ENCODE results near the gene RDH14. TPM values are rescaled to one million over a fixed set of nuclear protein-coding genes. Genes with fewer than 3 reads are reported as not detected.
A peak's percentile ranks its signal among the peaks of the same experiment; 100 is the strongest.

The RDH14 gene
- total and polyA plus RNA-seq, 3 experiments from 2014 or later: 16.9 to 44.3 (median 18.1) TPM

- no peak overlapping the region for H3K4me3 ChIP-seq (ENCODE audit: low read length)
- H3K27me3 ChIP-seq (ENCODE audit: insufficient read depth, low read length, poor library complexity, severe bottlenecking): no peaks in the 10 kb centered on the region
- Mint-ChIP-seq H3K27ac (peak overlapping the region in 4 of 8 donors; percentile 2 to 49 (median 24)), H3K4me1 (peaks cover 59 to 89% (median 87%) of the 10 kb centered on the region in 3 donors), H3K4me3 (no peak overlapping the region), H3K36me3 (peaks cover 0 to 18% (median 3%) of the 10 kb centered on the region in 3 donors), H3K27me3 (no peaks in the 10 kb centered on the region), H3K9me3 (no peaks in the 10 kb centered on the region)
- peaks cover 15% of the 10 kb centered on the region for H3K4me1 ChIP-seq (ENCODE audit: insufficient read depth, low read length)
- no peaks in the 10 kb centered on the region for H3K36me3 ChIP-seq (ENCODE audit: insufficient read depth, low read length)
- no peak for DNase-seq
- ChIA-PET CTCF (interaction anchor here (1.1 kb wide), 1 partner anchor 29 kb away, joined by 3 read pairs; no protein-coding TSS in a partner anchor), POLR2A (interaction anchor here (1.4 kb wide), 1 partner anchor 10 kb away, joined by 3 read pairs; no protein-coding TSS in a partner anchor)
- no peak overlapping the region for H3K27ac ChIP-seq (ENCODE audit: low read depth, low read length)
- no peaks in the 10 kb centered on the region for H3K9me3 ChIP-seq (ENCODE audit: low read length)
These were observed 11.4 kb downstream of the RDH14 start for GRCh38 chr2:18549083-18549482.

GRCh38 chr2:18548621-18549020 is 11.8 kb downstream of the RDH14 start:
- no peaks in the 10 kb centered on the region for H3K27me3 Mint-ChIP-seq
- no peaks in the 10 kb centered on the region for H3K9me3 Mint-ChIP-seq
- no peaks in the 10 kb centered on the region for H3K9me3 ChIP-seq (ENCODE audit: low read length)
- no peak overlapping the region for H3K4me3 ChIP-seq (ENCODE audit: low read length)
- no peak overlapping the region for H3K27ac ChIP-seq (ENCODE audit: low read depth, low read length)
- no peaks in the 10 kb centered on the region for H3K27me3 ChIP-seq (ENCODE audit: insufficient read depth, low read length, poor library complexity, severe bottlenecking)
- peaks cover 57 to 85% (median 83%) of the 10 kb centered on the region in 3 donors for H3K4me1 Mint-ChIP-seq
- peaks cover 0 to 16% (median 3%) of the 10 kb centered on the region in 3 donors for H3K36me3 Mint-ChIP-seq
- H3K4me1 ChIP-seq (ENCODE audit: insufficient read depth, low read length): peaks cover 15% of the 10 kb centered on the region
- H3K36me3 ChIP-seq (ENCODE audit: insufficient read depth, low read length): no peaks in the 10 kb centered on the region
- ChIA-PET CTCF (interaction anchor here (1.1 kb wide), 1 partner anchor 29 kb away, joined by 3 read pairs; no protein-coding TSS in a partner anchor), POLR2A (interaction anchor here (1.4 kb wide), 1 partner anchor 11 kb away, joined by 3 read pairs; no protein-coding TSS in a partner anchor)
- no peak for DNase-seq
- no peak overlapping the region for H3K4me3 Mint-ChIP-seq
- peak overlapping the region in 4 of 8 donors; percentile 1 to 51 (median 44) for H3K27ac Mint-ChIP-seq

GRCh38 chr2:18546567-18546966 is 13.9 kb downstream of the RDH14 start:
- H3K4me3 Mint-ChIP-seq: peak overlapping the region in 5 of 7 donors; percentile 6 to 52 (median 27)
- H3K36me3 Mint-ChIP-seq: peaks cover 0 to 3% (median 1%) of the 10 kb centered on the region in 3 donors
- DNase-seq: peak in 2 of 5 donors; percentile 14 to 19
- H3K27ac Mint-ChIP-seq: peak overlapping the region in 7 of 8 donors; percentile 8 to 83 (median 37)
- H3K4me3 ChIP-seq (ENCODE audit: low read length): no peak overlapping the region
- H3K36me3 ChIP-seq (ENCODE audit: insufficient read depth, low read length): no peaks in the 10 kb centered on the region
- no peak overlapping the region for H3K27ac ChIP-seq (ENCODE audit: low read depth, low read length)
- H3K4me1 ChIP-seq (ENCODE audit: insufficient read depth, low read length): peaks cover 13% of the 10 kb centered on the region
- H3K27me3 Mint-ChIP-seq: no peaks in the 10 kb centered on the region
- no peaks in the 10 kb centered on the region for H3K27me3 ChIP-seq (ENCODE audit: insufficient read depth, low read length, poor library complexity, severe bottlenecking)
- CTCF ChIA-PET: interaction anchor here (0.8 to 1.1 kb wide), 2 partner anchors 10 to 13 kb away, joined by 3 read pairs; no protein-coding TSS in a partner anchor
- H3K9me3 Mint-ChIP-seq: peaks cover 0 to 4% (median 0%) of the 10 kb centered on the region in 5 donors
- POLR2A ChIA-PET: interaction anchor here (1.0 to 1.6 kb wide), 2 partner anchors 14 to 801 kb away, joined by 5 to 13 read pairs; partner anchors contain the start of gene RDH14
- H3K4me1 Mint-ChIP-seq: peaks cover 45 to 64% (median 63%) of the 10 kb centered on the region in 3 donors
- H3K9me3 ChIP-seq (ENCODE audit: low read length): no peaks in the 10 kb centered on the region

DNA sequence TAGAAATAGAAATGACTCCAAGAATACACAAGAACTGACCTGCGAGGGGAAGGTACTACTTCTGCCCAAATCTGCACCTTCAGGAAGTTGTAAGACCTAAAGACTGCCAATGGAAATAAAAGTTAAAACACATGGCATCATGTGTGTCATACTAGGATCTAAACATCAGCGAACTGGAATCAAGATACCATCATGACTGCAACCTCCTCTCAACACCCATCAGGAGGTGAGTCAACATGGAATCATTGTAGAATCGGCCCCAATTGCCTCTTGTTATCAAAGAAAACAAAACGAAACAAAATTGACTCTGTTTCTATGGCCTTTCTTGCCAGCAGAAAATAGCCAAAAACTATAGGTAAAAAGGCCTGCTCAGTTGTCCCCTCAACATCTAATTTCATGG is 15.1 kb downstream of the RDH14 start:
- no peak for DNase-seq
- Histone ChIP-seq H3K27ac (ENCODE audit: low read depth, low read length) (no peak overlapping the region), H3K36me3 (ENCODE audit: insufficient read depth, low read length) (no peaks in the 10 kb centered on the region), H3K4me1 (ENCODE audit: insufficient read depth, low read length) (peaks cover 12% of the 10 kb centered on the region), H3K4me3 (ENCODE audit: low read length) (no peak overlapping the region), H3K9me3 (ENCODE audit: low read length) (no peaks in the 10 kb centered on the region), H3K27me3 (ENCODE audit: insufficient read depth, low read length, poor library complexity, severe bottlenecking) (no peaks in the 10 kb centered on the region)
- Mint-ChIP-seq H3K9me3 (peaks cover 4 to 9% (median 6%) of the 10 kb centered on the region in 5 donors), H3K36me3 (peaks cover 0 to 6% (median 3%) of the 10 kb centered on the region in 3 donors), H3K4me3 (no peak overlapping the region), H3K27me3 (peaks cover 0 to 4% of the 10 kb centered on the region in 2 donors), H3K4me1 (peaks cover 37 to 52% (median 51%) of the 10 kb centered on the region in 3 donors), H3K27ac (peak overlapping the region in 4 of 8 donors; percentile 9 to 58 (median 32))
- POLR2A ChIA-PET: interaction anchor here (1.6 kb wide), 1 partner anchor 15 kb away, joined by 13 read pairs; the partner anchor contains the start of gene RDH14
- CTCF ChIA-PET: no interaction called here

- Histone ChIP-seq H3K27me3 (ENCODE audit: insufficient read depth, low read length, poor library complexity, severe bottlenecking) (no peaks in the 10 kb centered on the region), H3K4me1 (ENCODE audit: insufficient read depth, low read length) (peaks cover 12% of the 10 kb centered on the region), H3K9me3 (ENCODE audit: low read length) (no peaks in the 10 kb centered on the region), H3K4me3 (ENCODE audit: low read length) (no peak overlapping the region), H3K27ac (ENCODE audit: low read depth, low read length) (no peak overlapping the region), H3K36me3 (ENCODE audit: insufficient read depth, low read length) (no peaks in the 10 kb centered on the region)
- peaks cover 0 to 6% (median 2%) of the 10 kb centered on the region in 3 donors for H3K36me3 Mint-ChIP-seq
- ChIA-PET CTCF (interaction anchor here (1.1 kb wide), 1 partner anchor 1319 kb away, joined by 3 read pairs; no protein-coding TSS in a partner anchor), POLR2A (no interaction called here)
- peaks cover 4 to 9% (median 6%) of the 10 kb centered on the region in 5 donors for H3K9me3 Mint-ChIP-seq
- no peak for DNase-seq
- H3K27ac Mint-ChIP-seq: no peak overlapping the region
- H3K4me3 Mint-ChIP-seq: no peak overlapping the region
- H3K27me3 Mint-ChIP-seq: peaks cover 0 to 4% of the 10 kb centered on the region in 2 donors
- H3K4me1 Mint-ChIP-seq: peaks cover 28 to 40% (median 40%) of the 10 kb centered on the region in 3 donors
These were observed 16.3 kb downstream of the RDH14 start for GRCh38 chr2:18544171-18544570.

DNA sequence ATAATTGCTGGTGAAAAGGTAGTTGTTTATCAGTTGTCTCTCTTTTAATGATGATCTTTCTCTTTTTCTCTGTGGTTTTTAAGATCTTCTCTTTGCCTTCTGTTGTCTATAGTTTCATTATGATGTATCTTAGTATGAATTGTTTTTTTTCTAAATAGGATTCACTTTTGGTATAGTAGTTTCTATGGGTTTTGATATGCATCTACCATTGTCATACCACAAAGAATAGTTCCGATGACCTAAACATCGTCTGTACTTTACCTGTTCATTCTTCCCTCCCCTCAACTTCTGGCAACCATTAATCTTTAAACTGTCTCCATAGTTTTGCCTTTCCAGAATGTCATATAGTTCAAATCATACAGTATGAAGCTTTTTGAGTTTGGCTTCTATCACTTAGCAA is 19.6 kb downstream of the RDH14 start:
- H3K9me3 ChIP-seq (ENCODE audit: low read length): no peaks in the 10 kb centered on the region
- Mint-ChIP-seq H3K27ac (peak overlapping the region in 1 of 8 donors; percentile 64), H3K4me3 (no peak overlapping the region), H3K36me3 (peaks cover 0 to 6% (median 1%) of the 10 kb centered on the region in 3 donors), H3K4me1 (peaks cover 7 to 13% (median 10%) of the 10 kb centered on the region in 3 donors), H3K27me3 (peaks cover 0 to 14% of the 10 kb centered on the region in 2 donors), H3K9me3 (peaks cover 4 to 9% (median 6%) of the 10 kb centered on the region in 5 donors)
- H3K27ac ChIP-seq (ENCODE audit: low read depth, low read length): no peak overlapping the region
- H3K4me1 ChIP-seq (ENCODE audit: insufficient read depth, low read length): no peaks in the 10 kb centered on the region
- DNase-seq: no peak
- H3K27me3 ChIP-seq (ENCODE audit: insufficient read depth, low read length, poor library complexity, severe bottlenecking): no peaks in the 10 kb centered on the region
- ChIA-PET CTCF (no interaction called here), POLR2A (no interaction called here)
- no peak overlapping the region for H3K4me3 ChIP-seq (ENCODE audit: low read length)
- no peaks in the 10 kb centered on the region for H3K36me3 ChIP-seq (ENCODE audit: insufficient read depth, low read length)

- ChIA-PET POLR2A (no interaction called here), CTCF (interaction anchor here (1.7 kb wide), 1 partner anchor 17 kb away, joined by 4 read pairs; no protein-coding TSS in a partner anchor)
- no peaks in the 10 kb centered on the region for H3K36me3 ChIP-seq (ENCODE audit: insufficient read depth, low read length)
- peaks cover 4 to 6% (median 6%) of the 10 kb centered on the region in 5 donors for H3K9me3 Mint-ChIP-seq
- no peak overlapping the region for H3K27ac ChIP-seq (ENCODE audit: low read depth, low read length)
- H3K36me3 Mint-ChIP-seq: peaks cover 0 to 6% (median 0%) of the 10 kb centered on the region in 3 donors
- no peaks in the 10 kb centered on the region for H3K9me3 ChIP-seq (ENCODE audit: low read length)
- peaks cover 4 to 17% of the 10 kb centered on the region in 2 donors for H3K27me3 Mint-ChIP-seq
- H3K4me3 ChIP-seq (ENCODE audit: low read length): no peak overlapping the region
- H3K4me1 ChIP-seq (ENCODE audit: insufficient read depth, low read length): no peaks in the 10 kb centered on the region
- H3K4me1 Mint-ChIP-seq: no peaks in the 10 kb centered on the region
- no peak for DNase-seq
- H3K27ac Mint-ChIP-seq: no peak overlapping the region
- H3K27me3 ChIP-seq (ENCODE audit: insufficient read depth, low read length, poor library complexity, severe bottlenecking): no peaks in the 10 kb centered on the region
- no peak overlapping the region for H3K4me3 Mint-ChIP-seq
These were observed 23.8 kb downstream of the RDH14 start for GRCh38 chr2:18536697-18537096.

DNA sequence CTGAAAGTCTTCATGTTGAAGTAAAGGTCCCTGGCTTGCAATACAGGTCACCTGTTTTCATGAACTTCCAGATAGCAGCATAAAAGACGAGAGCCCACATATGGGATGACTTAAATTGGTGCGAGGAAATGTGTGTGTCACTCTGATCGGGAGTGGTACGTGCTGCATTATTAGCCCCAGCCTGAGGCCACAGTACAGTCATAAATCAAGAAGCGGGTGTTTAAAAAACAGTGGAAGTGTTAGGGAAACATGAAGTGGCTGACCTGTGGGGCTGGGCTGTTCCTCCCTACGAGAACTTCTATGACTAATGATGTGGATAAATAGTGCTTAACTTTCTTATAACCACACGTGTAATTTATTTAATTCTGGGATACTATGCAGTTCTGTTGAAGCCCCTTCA is 24.4 kb downstream of the RDH14 start:
- H3K27me3 ChIP-seq (ENCODE audit: insufficient read depth, low read length, poor library complexity, severe bottlenecking): no peaks in the 10 kb centered on the region
- H3K9me3 Mint-ChIP-seq: peaks cover 2 to 5% (median 4%) of the 10 kb centered on the region in 5 donors
- no peaks in the 10 kb centered on the region for H3K4me1 Mint-ChIP-seq
- ChIA-PET POLR2A (no interaction called here), CTCF (interaction anchor here (1.7 kb wide), 1 partner anchor 16 kb away, joined by 4 read pairs; no protein-coding TSS in a partner anchor)
- DNase-seq: no peak
- H3K4me3 Mint-ChIP-seq: no peak overlapping the region
- no peak overlapping the region for H3K27ac ChIP-seq (ENCODE audit: low read depth, low read length)
- H3K36me3 Mint-ChIP-seq: peaks cover 0 to 5% (median 0%) of the 10 kb centered on the region in 3 donors
- H3K9me3 ChIP-seq (ENCODE audit: low read length): no peaks in the 10 kb centered on the region
- H3K27ac Mint-ChIP-seq: no peak overlapping the region
- peaks cover 4 to 17% of the 10 kb centered on the region in 2 donors for H3K27me3 Mint-ChIP-seq
- no peaks in the 10 kb centered on the region for H3K4me1 ChIP-seq (ENCODE audit: insufficient read depth, low read length)
- H3K4me3 ChIP-seq (ENCODE audit: low read length): no peak overlapping the region
- H3K36me3 ChIP-seq (ENCODE audit: insufficient read depth, low read length): no peaks in the 10 kb centered on the region
